Activated T-cell treated with anti-CD3 and anti-CD28 coated beads for 4 hours (primary cell): ENCODE results near the gene ZNF44.
"Not testable (repeated sequence)": the region's sequence is repeated elsewhere in the genome, so short reads cannot be mapped to it uniquely, and the experiment has no call there.

Source experiments
- DNase-seq: peaks from one replicate; pipeline ENCODE4 v3.0.0-alpha.2; 2020

ZNF44 gene

GRCh38 chr19:12294249-12295158 is at the start of gene ZNF44:
Gene ZNF44, minus strand, starts transcription at chr19:12294883. Its CDS starts 189 bp downstream, at chr19:12294694.
- DNase-seq = peak; percentile 93

GRCh38 chr19:12333162-12334159 is 38.8 kb upstream of the ZNF44 start, which contains the start of gene ZNF563:
Gene ZNF563, minus strand, starts transcription at chr19:12333633. Its CDS starts 151 bp downstream, at chr19:12333482.
- peak; percentile 99 for DNase-seq

GRCh38 chr19:12331211-12331941 is 36.7 kb upstream of the ZNF44 start:
- DNase-seq = peak; percentile 70

GRCh38 chr19:12330340-12330739 is 35.7 kb upstream of the ZNF44 start:
- no peak for DNase-seq

- no peak for DNase-seq
These were observed 31.0 kb upstream of the ZNF44 start for GRCh38 chr19:12325690-12326089.

GRCh38 chr19:12318782-12319413 is 24.2 kb upstream of the ZNF44 start:
- no peak for DNase-seq

GRCh38 chr19:12314553-12314952 is 19.9 kb upstream of the ZNF44 start:
- DNase-seq = no peak

GRCh38 chr19:12308891-12309290 is 14.2 kb upstream of the ZNF44 start:
- DNase-seq = not testable (repeated sequence)

GRCh38 chr19:12295191-12295590 is 508 bp upstream of the ZNF44 start:
- no peak for DNase-seq

- DNase-seq = peak; percentile 30
These were observed 870 bp downstream of the ZNF44 start for GRCh38 chr19:12293777-12294248.

GRCh38 chr19:12289790-12290065 is 5.0 kb downstream of the ZNF44 start:
- no peak for DNase-seq

- DNase-seq = no peak
These were observed 6.7 kb downstream of the ZNF44 start for GRCh38 chr19:12287958-12288500.

GRCh38 chr19:12284631-12285030 is 10.1 kb downstream of the ZNF44 start:
- no peak for DNase-seq

GRCh38 chr19:12284226-12284625 is 10.5 kb downstream of the ZNF44 start:
- no peak for DNase-seq

GRCh38 chr19:12278713-12279112 is 16.0 kb downstream of the ZNF44 start:
- no peak for DNase-seq

GRCh38 chr19:12272980-12273901 is 21.4 kb downstream of the ZNF44 start:
- DNase-seq = no peak

- no peak for DNase-seq
These were observed 22.3 kb downstream of the ZNF44 start for GRCh38 chr19:12272386-12272785.

GRCh38 chr19:12270854-12271253 is 23.8 kb downstream of the ZNF44 start:
- no peak for DNase-seq

GRCh38 chr19:12265921-12266704 is 28.6 kb downstream of the ZNF44 start:
- DNase-seq = no peak

GRCh38 chr19:12261554-12261953 is 33.1 kb downstream of the ZNF44 start:
- DNase-seq = no peak
